Vagina (tissue), 2 donors: ENCODE results near the gene ATG4D.

Source experiments
- CTCF ChIP-seq, 3 experiments: fragments of 450-650 bp in 2 of 3; fragments of 200-600 bp in 1 of 3; sonication (generic) in 1 of 3; IDR thresholded peaks; one replicate each; pipeline ENCODE4 v1.5.1; 2017 to 2019; ENCODE audit warnings: antibody characterized with exemption in 3 of 3, mild to moderate bottlenecking in 2 of 3, moderate library complexity in 2 of 3
- POLR2A ChIP-seq, 2 donors: fragments of 450-650 bp; IDR thresholded peaks; one replicate each; pipeline ENCODE4 v1.6.1; 2017; ENCODE audit warnings: antibody characterized with exemption in 2 of 2, mild to moderate bottlenecking in 2 of 2, moderate library complexity in 2 of 2

- TF ChIP-seq CTCF (IDR thresholded peaks at IDR 0.05) (peak; percentile 12 to 27 (median 20)), POLR2A (IDR thresholded peaks at IDR 0.05) (peak in 1 of 2 donors; percentile 95)
Observed at GRCh38 chr19:10565567-10566407, 22.1 kb downstream of the ATG4D start, which contains the start of gene KRI1.
